Mucosa of rectum (tissue), 2 donors: ENCODE results near the gene BEND7.
"Not testable (repeated sequence)": the region's sequence is repeated elsewhere in the genome, so short reads cannot be mapped to it uniquely, and the experiment has no call there.

Experiments used
- H3K27ac ChIP-seq, 2 donors: one replicate each; pipeline ENCODE4 v1.7.0; 2013; ENCODE audit warnings: inconsistent platforms in 2 of 2, low read depth in 2 of 2, low read length in 2 of 2
- H3K27me3 ChIP-seq, 2 donors: one replicate each; pipeline ENCODE4 v1.7.0; 2013; ENCODE audit warnings: low read length in 2 of 2; ENCODE audit not compliant: control insufficient read depth in 2 of 2, insufficient read depth in 2 of 2
- H3K36me3 ChIP-seq, 2 donors: one replicate each; pipeline ENCODE4 v1.7.0; 2013; ENCODE audit warnings: low read length in 2 of 2; ENCODE audit not compliant: control insufficient read depth in 2 of 2, insufficient read depth in 2 of 2
- H3K4me1 ChIP-seq, 2 donors: one replicate each; pipeline ENCODE4 v1.7.0; 2013; ENCODE audit warnings: low read length in 2 of 2, mild to moderate bottlenecking in 1 of 2; ENCODE audit not compliant: control insufficient read depth in 2 of 2, insufficient read depth in 2 of 2
- H3K4me3 ChIP-seq, 2 donors: one replicate each; pipeline ENCODE4 v1.7.0; 2013; ENCODE audit warnings: low read length in 2 of 2
- H3K9ac ChIP-seq, 2 donors: one replicate each; pipeline ENCODE4 v1.7.0; 2013; ENCODE audit warnings: low read length in 2 of 2, low read depth in 1 of 2, mild to moderate bottlenecking in 1 of 2
- H3K9me3 ChIP-seq, 2 donors: one replicate each; pipeline ENCODE4 v1.7.0; 2013; ENCODE audit warnings: low read length in 2 of 2; ENCODE audit not compliant: control insufficient read depth in 2 of 2
- donor health status: healthy.
- donor health status: Normal muscosa, but diverticular disease.

The BEND7 gene

GRCh38 chr10:13404791-13405190, 124.0 kb downstream of the BEND7 start:
- Histone ChIP-seq H3K9ac (no peak overlapping the region), H3K27ac (no peak overlapping the region), H3K27me3 (no peaks in the 10 kb centered on the region), H3K36me3 (no peaks in the 10 kb centered on the region), H3K4me1 (no peaks in the 10 kb centered on the region), H3K4me3 (no peak overlapping the region), H3K9me3 (no peaks in the 10 kb centered on the region)

- H3K27me3 ChIP-seq = no peaks in the 10 kb centered on the region
- H3K4me1 ChIP-seq = no peaks in the 10 kb centered on the region
- H3K9ac ChIP-seq = no peak overlapping the region
- no peak overlapping the region for H3K4me3 ChIP-seq
- H3K9me3 ChIP-seq = no peaks in the 10 kb centered on the region
- no peaks in the 10 kb centered on the region for H3K36me3 ChIP-seq
- no peak overlapping the region for H3K27ac ChIP-seq
Observed at GRCh38 chr10:13404305-13404759, 124.5 kb downstream of the BEND7 start.

- not testable (repeated sequence) for H3K9ac ChIP-seq, H3K4me1 ChIP-seq, H3K9me3 ChIP-seq, H3K36me3 ChIP-seq, H3K4me3 ChIP-seq, H3K27ac ChIP-seq, H3K27me3 ChIP-seq
Observed at GRCh38 chr10:13403426-13403825, 125.4 kb downstream of the BEND7 start.

- no peak overlapping the region for H3K27ac ChIP-seq
- no peak overlapping the region for H3K4me3 ChIP-seq
- H3K36me3 ChIP-seq = no peaks in the 10 kb centered on the region
- no peaks in the 10 kb centered on the region for H3K27me3 ChIP-seq
- H3K4me1 ChIP-seq = no peaks in the 10 kb centered on the region
- H3K9ac ChIP-seq = no peak overlapping the region
- H3K9me3 ChIP-seq = no peaks in the 10 kb centered on the region
Observed at GRCh38 chr10:13402021-13402420, 126.8 kb downstream of the BEND7 start.

GRCh38 chr10:13401142-13401541, 127.7 kb downstream of the BEND7 start:
- Histone ChIP-seq H3K36me3 (no peaks in the 10 kb centered on the region), H3K27ac (no peak overlapping the region), H3K27me3 (no peaks in the 10 kb centered on the region), H3K4me1 (no peaks in the 10 kb centered on the region), H3K9ac (no peak overlapping the region), H3K4me3 (no peak overlapping the region), H3K9me3 (no peaks in the 10 kb centered on the region)

- no peaks in the 10 kb centered on the region for H3K36me3 ChIP-seq
- H3K27ac ChIP-seq = no peak overlapping the region
- H3K9ac ChIP-seq = no peak overlapping the region
- no peak overlapping the region for H3K4me3 ChIP-seq
- no peaks in the 10 kb centered on the region for H3K9me3 ChIP-seq
- H3K27me3 ChIP-seq = no peaks in the 10 kb centered on the region
- no peaks in the 10 kb centered on the region for H3K4me1 ChIP-seq
Observed at GRCh38 chr10:13400196-13400965, 128.4 kb downstream of the BEND7 start.

- no peaks in the 10 kb centered on the region for H3K4me1 ChIP-seq
- no peak overlapping the region for H3K9ac ChIP-seq
- H3K36me3 ChIP-seq = no peaks in the 10 kb centered on the region
- no peaks in the 10 kb centered on the region for H3K9me3 ChIP-seq
- no peaks in the 10 kb centered on the region for H3K27me3 ChIP-seq
- no peak overlapping the region for H3K27ac ChIP-seq
- H3K4me3 ChIP-seq = no peak overlapping the region
Observed at GRCh38 chr10:13399752-13400151, 129.1 kb downstream of the BEND7 start.

- Histone ChIP-seq H3K4me1 (no peaks in the 10 kb centered on the region), H3K4me3 (no peak overlapping the region), H3K27me3 (no peaks in the 10 kb centered on the region), H3K36me3 (no peaks in the 10 kb centered on the region), H3K9me3 (no peaks in the 10 kb centered on the region), H3K9ac (no peak overlapping the region), H3K27ac (no peak overlapping the region)
Observed at GRCh38 chr10:13399236-13399635, 129.6 kb downstream of the BEND7 start.

- Histone ChIP-seq H3K9me3 (no peaks in the 10 kb centered on the region), H3K4me3 (no peak overlapping the region), H3K27ac (no peak overlapping the region), H3K36me3 (no peaks in the 10 kb centered on the region), H3K27me3 (no peaks in the 10 kb centered on the region), H3K9ac (no peak overlapping the region), H3K4me1 (no peaks in the 10 kb centered on the region)
Observed at GRCh38 chr10:13397052-13397451, 131.8 kb downstream of the BEND7 start.

- Histone ChIP-seq H3K27me3 (no peaks in the 10 kb centered on the region), H3K4me3 (no peak overlapping the region), H3K9ac (no peak overlapping the region), H3K4me1 (no peaks in the 10 kb centered on the region), H3K27ac (no peak overlapping the region), H3K9me3 (no peaks in the 10 kb centered on the region), H3K36me3 (no peaks in the 10 kb centered on the region)
Observed at GRCh38 chr10:13396369-13396768, 132.4 kb downstream of the BEND7 start.
